B cell (primary cell): ENCODE measurements around the gene MYOM3. TPM values are rescaled to one million over a fixed set of nuclear protein-coding genes. Genes with fewer than 3 reads are reported as not detected.

ENCODE experiments used
- ATAC-seq: fragments of 200-7000 bp; cut with Tn5 transposase; one replicate; pipeline ENCODE4 v1.10.0; 2021; ENCODE audit warnings: low read depth, mild to moderate bottlenecking, moderate number of reproducible peaks, moderate library complexity
- CTCF ChIA-PET: fragments of 350-600 bp; sonication (Branson Sonifier 250); formaldehyde crosslinking; loops from one replicate; lab custom pipeline; 2021; ENCODE audit warnings: antibody characterized with exemption, inconsistent platforms; lab: Charles Lee
- POLR2A ChIA-PET: fragments of 350-600 bp; sonication (Branson Sonifier 250); formaldehyde crosslinking; loops from one replicate; lab custom pipeline; 2021; ENCODE audit warnings: antibody characterized with exemption; lab: Charles Lee
- DNase-seq: peaks from one replicate; pipeline ENCODE4 v3.0.0; 2013
- H2AFZ ChIP-seq: 2 replicates; pipeline ENCODE4 v1.6.1; 2012; ENCODE audit warnings: mild to moderate bottlenecking, low read depth, low read length; ENCODE audit not compliant: insufficient read depth, poor library complexity, severe bottlenecking
- H3K27ac ChIP-seq, 2 donors: 1 replicate in 1 of 2; 2 replicates in 1 of 2; pipeline ENCODE4 v1.5.1; 2012 to 2013; ENCODE audit warnings: low read length in 2 of 2, mild to moderate bottlenecking in 2 of 2, moderate library complexity in 1 of 2
- H3K27me3 ChIP-seq, 4 experiments: fragments of 200-600 bp in 1 of 4; sonication (generic) in 1 of 4; replicated peaks in 1 of 4; 1 replicate in 2 of 4; 2 replicates in 2 of 4; pipeline versions ENCODE4 v1.6.1 to v1.7.0; 2013 to 2016; ENCODE audit warnings: low read length in 3 of 4, mild to moderate bottlenecking in 2 of 4, mixed read lengths in 1 of 4, moderate library complexity in 1 of 4; ENCODE audit not compliant: insufficient read depth in 4 of 4, control insufficient read depth in 3 of 4; ENCODE audit errors: control extremely low read depth in 1 of 4
- H3K36me3 ChIP-seq, 2 experiments: replicated peaks in 1 of 2; 1 replicate in 1 of 2; 2 replicates in 1 of 2; pipeline versions ENCODE4 v1.6.1 to v1.7.1; 2013; ENCODE audit warnings: low read length in 1 of 2; ENCODE audit not compliant: insufficient read depth in 2 of 2, control insufficient read depth in 1 of 2; ENCODE audit errors: control extremely low read depth in 1 of 2, extremely low read depth in 1 of 2
- H3K4me1 ChIP-seq, 2 donors: fragments of 200-600 bp in 1 of 2; sonication (generic) in 1 of 2; 1 replicate in 1 of 2; 2 replicates in 1 of 2; pipeline versions ENCODE4 v1.5.1 to v1.6.1; 2013 to 2017; ENCODE audit warnings: low read length in 2 of 2; ENCODE audit not compliant: control insufficient read depth in 2 of 2, insufficient read depth in 2 of 2
- H3K4me2 ChIP-seq: replicated peaks from 2 replicates; pipeline ENCODE3; 2012; ENCODE audit warnings: mild to moderate bottlenecking, low read depth, low read length; ENCODE audit not compliant: poor library complexity, severe bottlenecking
- H3K4me3 ChIP-seq, 5 experiments: fragments of 200-600 bp in 1 of 5; sonication (generic) in 1 of 5; 1 replicate in 3 of 5; 2 replicates in 2 of 5; pipeline versions ENCODE4 v1.5.1 to v1.7.0; 2011 to 2016; ENCODE audit warnings: low read length in 4 of 5, mild to moderate bottlenecking in 4 of 5, low read depth in 2 of 5, control low read depth in 1 of 5, moderate library complexity in 1 of 5; ENCODE audit not compliant: insufficient read depth in 1 of 5; ENCODE audit errors: control extremely low read depth in 1 of 5, extremely low read depth in 1 of 5
- H3K79me2 ChIP-seq: fragments of 200-600 bp; sonication (generic); one replicate; pipeline ENCODE4 v1.6.0; 2016; ENCODE audit warnings: low read length; ENCODE audit not compliant: control insufficient read depth, insufficient read depth
- H3K9ac ChIP-seq: fragments of 200-600 bp; sonication (generic); 2 replicates; pipeline ENCODE4 v1.6.1; 2017; ENCODE audit warnings: mild to moderate bottlenecking, low read length, moderate library complexity
- H3K9me3 ChIP-seq, 3 donors: one replicate each; pipeline versions ENCODE4 v1.6.1 to v1.7.1; 2013; ENCODE audit warnings: low read length in 2 of 3; ENCODE audit not compliant: control insufficient read depth in 2 of 3, insufficient read depth in 1 of 3; ENCODE audit errors: control extremely low read depth in 1 of 3
- H4K20me1 ChIP-seq: 2 replicates; pipeline ENCODE4 v1.6.0; 2012; ENCODE audit warnings: mild to moderate bottlenecking, low read length; ENCODE audit not compliant: insufficient read depth, control insufficient read depth, poor library complexity, severe bottlenecking
- H3K27ac Mint-ChIP-seq: one replicate; pipeline ENCODE4 v1.8.0; 2021; ENCODE audit warnings: mixed read lengths
- H3K27me3 Mint-ChIP-seq: one replicate; pipeline ENCODE4 v1.8.0; 2021; ENCODE audit warnings: mixed read lengths
- H3K4me1 Mint-ChIP-seq: one replicate; pipeline ENCODE4 v1.8.0; 2021; ENCODE audit warnings: mixed read lengths
- H3K4me3 Mint-ChIP-seq: one replicate; pipeline ENCODE4 v1.8.0; 2021; ENCODE audit warnings: mixed read lengths
- H3K9me3 Mint-ChIP-seq: one replicate; pipeline ENCODE4 v1.8.0; 2022; ENCODE audit warnings: mixed read lengths; ENCODE audit not compliant: insufficient read depth
- EZH2 ChIP-seq: IDR thresholded peaks from 2 replicates; pipeline ENCODE4 v1.6.1; 2012; ENCODE audit warnings: borderline replicate concordance, low read depth, mild to moderate bottlenecking, moderate library complexity, low read length; ENCODE audit not compliant: insufficient read depth, poor library complexity, severe bottlenecking
- WGBS: methylation state at CpG from one replicate; pipeline ENCODE4 v1.1.5; 2013; ENCODE audit warnings: missing lambda C conversion rate; ENCODE audit not compliant: insufficient coverage; 5-methylcytosine and 5-hydroxymethylcytosine counted together
- intact Hi-C: fragments of 100-400 bp; cut with micrococcal nuclease; formaldehyde crosslinking; loops from one replicate; pipeline ENCODE4 v1.10.0; 2022
- polyA plus RNA-seq: library from polyadenylated mRNA; depleted of rRNA; stranded (reverse); fragments of >200 nt; gene quantifications from 2 replicates; pipeline ENCODE4 v1.2.3, GENCODE V29; 2012
- total RNA-seq, 2 donors: library from RNA; stranded (reverse); fragments of 120-200 nt in 1 of 2; gene quantifications; 1 replicate in 1 of 2; 2 replicates in 1 of 2; pipeline versions ENCODE4 v1.2.3 to v1.2.4, GENCODE V29; 2013 to 2022
- TF ChIP-seq, protein P1 (sequence below): fragments of 200-600 bp; IDR thresholded peaks from one replicate; pipeline ENCODE4 v1.8.0; 2022; ENCODE audit warnings: antibody characterized with exemption, mild to moderate bottlenecking

The MYOM3 gene
- total and polyA plus RNA-seq, 2 donors (not counting 1 experiment from before 2014, with no cell fraction given) = not detected

DNA sequence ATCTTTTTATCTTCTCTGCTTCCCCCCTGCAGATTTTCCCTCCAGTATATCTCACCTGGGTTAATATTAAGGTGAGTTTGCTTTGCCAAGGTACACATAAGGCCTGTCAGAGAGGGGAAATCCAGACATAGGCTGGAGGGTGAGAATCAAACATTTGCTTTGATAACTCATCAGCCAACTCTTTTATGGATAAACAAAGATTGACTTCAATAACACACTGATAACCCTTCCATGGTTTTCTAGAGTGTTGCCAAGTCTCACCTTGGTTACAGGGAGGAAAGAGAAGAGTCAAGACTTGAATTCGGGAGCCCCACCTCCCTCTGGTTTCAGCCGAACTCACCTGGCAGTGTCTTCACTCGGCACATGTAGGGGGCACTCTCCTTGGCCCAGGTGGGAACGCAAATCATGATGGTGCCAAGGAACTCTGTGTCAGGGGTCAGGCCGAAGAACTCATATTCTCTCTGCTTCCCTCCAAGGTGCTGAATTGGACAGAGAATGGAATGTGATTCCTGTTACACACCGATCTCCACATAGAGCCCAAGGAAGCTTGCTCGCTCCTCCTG lies 15.9 kb upstream of the MYOM3 start:
- TF ChIP-seq, protein P1, sequence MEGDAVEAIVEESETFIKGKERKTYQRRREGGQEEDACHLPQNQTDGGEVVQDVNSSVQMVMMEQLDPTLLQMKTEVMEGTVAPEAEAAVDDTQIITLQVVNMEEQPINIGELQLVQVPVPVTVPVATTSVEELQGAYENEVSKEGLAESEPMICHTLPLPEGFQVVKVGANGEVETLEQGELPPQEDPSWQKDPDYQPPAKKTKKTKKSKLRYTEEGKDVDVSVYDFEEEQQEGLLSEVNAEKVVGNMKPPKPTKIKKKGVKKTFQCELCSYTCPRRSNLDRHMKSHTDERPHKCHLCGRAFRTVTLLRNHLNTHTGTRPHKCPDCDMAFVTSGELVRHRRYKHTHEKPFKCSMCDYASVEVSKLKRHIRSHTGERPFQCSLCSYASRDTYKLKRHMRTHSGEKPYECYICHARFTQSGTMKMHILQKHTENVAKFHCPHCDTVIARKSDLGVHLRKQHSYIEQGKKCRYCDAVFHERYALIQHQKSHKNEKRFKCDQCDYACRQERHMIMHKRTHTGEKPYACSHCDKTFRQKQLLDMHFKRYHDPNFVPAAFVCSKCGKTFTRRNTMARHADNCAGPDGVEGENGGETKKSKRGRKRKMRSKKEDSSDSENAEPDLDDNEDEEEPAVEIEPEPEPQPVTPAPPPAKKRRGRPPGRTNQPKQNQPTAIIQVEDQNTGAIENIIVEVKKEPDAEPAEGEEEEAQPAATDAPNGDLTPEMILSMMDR = no peak
- no peak for TF ChIP-seq EZH2
- WGBS = 100% methylated on average over 4 of the region's 7 CpGs
- CTCF ChIA-PET = no interaction called here

DNA sequence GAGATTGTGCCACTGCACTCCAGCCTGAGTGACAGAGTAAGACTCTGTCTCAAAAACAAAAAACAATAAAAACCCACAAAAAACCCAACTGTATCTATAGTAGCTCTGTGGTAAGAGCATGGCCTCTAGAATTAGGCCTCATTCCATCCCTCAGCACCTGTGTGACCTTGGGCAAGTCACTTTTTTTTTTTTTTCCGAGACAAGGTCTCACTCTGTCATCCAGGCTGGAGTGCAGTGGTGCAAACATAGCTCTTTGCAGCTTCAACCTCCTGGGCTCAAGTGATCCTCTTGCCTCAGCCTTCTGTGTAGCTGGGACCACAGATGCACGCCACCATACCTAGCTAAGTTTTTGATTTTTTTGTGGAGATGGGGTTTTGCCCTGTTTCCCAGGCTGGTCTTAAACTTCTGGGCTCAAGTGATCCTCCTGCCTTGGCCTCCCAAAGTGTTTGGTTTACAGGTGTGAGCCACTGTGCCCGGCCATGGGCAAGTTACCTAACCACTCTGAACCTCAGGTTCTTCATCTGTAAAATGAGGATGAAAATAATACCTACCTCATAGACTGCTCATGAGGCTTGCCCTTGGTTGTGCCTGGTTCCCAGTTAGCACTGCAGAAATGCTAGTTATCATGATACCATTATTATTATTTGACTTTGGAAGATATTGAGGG lies 15.3 kb upstream of the MYOM3 start:
- 100% methylated on average over 1 of the region's 3 CpGs for WGBS
- TF ChIP-seq, protein P1 = no peak
- no peak for TF ChIP-seq EZH2

More for the DNA sequence above, 15.9 kb upstream of the MYOM3 start:
- Histone ChIP-seq H3K9me3 (peaks cover 1 to 8% (median 7%) of the 10 kb centered on the region in 3 donors), H2AFZ (no peak overlapping the region), H3K4me3 (no peak overlapping the region), H3K27ac (no peak overlapping the region), H3K79me2 (no peaks in the 10 kb centered on the region), H3K4me2 (no peak overlapping the region), H3K27me3 (no peaks in the 10 kb centered on the region), H3K4me1 (no peaks in the 10 kb centered on the region), H4K20me1 (no peaks in the 10 kb centered on the region), H3K9ac (no peak overlapping the region), H3K36me3 (no peaks in the 10 kb centered on the region)
- no peak for DNase-seq
- ATAC-seq = no peak
- intact Hi-C loops = no loop called here
- no peaks in the 10 kb centered on the region for H3K4me1 Mint-ChIP-seq
- POLR2A ChIA-PET = interaction anchor here (0.6 kb wide), 1 partner anchor 470 kb away, joined by 3 read pairs; no protein-coding TSS in a partner anchor
- H3K9me3 Mint-ChIP-seq = peaks cover 4% of the 10 kb centered on the region
- H3K27me3 Mint-ChIP-seq = peaks cover 21% of the 10 kb centered on the region
- H3K27ac Mint-ChIP-seq = no peak overlapping the region
- no peak overlapping the region for H3K4me3 Mint-ChIP-seq

More for the DNA sequence above, 15.3 kb upstream of the MYOM3 start:
- POLR2A ChIA-PET = interaction anchor here (0.6 kb wide), 1 partner anchor 470 kb away, joined by 3 read pairs; no protein-coding TSS in a partner anchor
- Histone ChIP-seq H3K4me2 (no peak overlapping the region), H3K27me3 (no peaks in the 10 kb centered on the region), H2AFZ (no peak overlapping the region), H3K79me2 (no peaks in the 10 kb centered on the region), H3K9ac (no peak overlapping the region), H3K36me3 (no peaks in the 10 kb centered on the region), H3K4me1 (no peaks in the 10 kb centered on the region), H3K4me3 (no peak overlapping the region), H3K9me3 (peaks cover 1 to 8% (median 7%) of the 10 kb centered on the region in 3 donors), H3K27ac (no peak overlapping the region), H4K20me1 (no peaks in the 10 kb centered on the region)
- CTCF ChIA-PET = no interaction called here
- peaks cover 4% of the 10 kb centered on the region for H3K9me3 Mint-ChIP-seq
- no peaks in the 10 kb centered on the region for H3K4me1 Mint-ChIP-seq
- no peak overlapping the region for H3K27ac Mint-ChIP-seq
- ATAC-seq (no peak), DNase-seq (no peak)
- H3K4me3 Mint-ChIP-seq = no peak overlapping the region
- peaks cover 18% of the 10 kb centered on the region for H3K27me3 Mint-ChIP-seq
- intact Hi-C loops = no loop called here
